Measurements from ENCODE around the gene SPI1.
A peak's percentile ranks its signal among the peaks of the same experiment; 100 is the strongest.

The SPI1 gene

GRCh38 chr11:47378010-47378835 is at the start of gene SPI1:
Gene SPI1 (minus strand): TSS chr11:47378547. CDS start chr11:47378353, 194 bp downstream.
- no peak for DNase-seq (ENCODE audit: insufficient read length, low spot score)
- no peak for FAIRE-seq
- no peak for TF ChIP-seq POLR2A (IDR thresholded peaks at IDR 0.05; ENCODE audit: low read depth, low read length)

GRCh38 chr11:47426062-47426956 is 48.0 kb upstream of the SPI1 start, which contains the start of gene PSMC3:
Gene PSMC3 (minus strand): TSS chr11:47426439. CDS start chr11:47426279, 160 bp downstream.
- peak; percentile 70 for TF ChIP-seq POLR2A (IDR thresholded peaks at IDR 0.05; ENCODE audit: low read depth, low read length)
- no peak for FAIRE-seq
- DNase-seq (ENCODE audit: insufficient read length, low spot score): peak; percentile 82

DNA sequence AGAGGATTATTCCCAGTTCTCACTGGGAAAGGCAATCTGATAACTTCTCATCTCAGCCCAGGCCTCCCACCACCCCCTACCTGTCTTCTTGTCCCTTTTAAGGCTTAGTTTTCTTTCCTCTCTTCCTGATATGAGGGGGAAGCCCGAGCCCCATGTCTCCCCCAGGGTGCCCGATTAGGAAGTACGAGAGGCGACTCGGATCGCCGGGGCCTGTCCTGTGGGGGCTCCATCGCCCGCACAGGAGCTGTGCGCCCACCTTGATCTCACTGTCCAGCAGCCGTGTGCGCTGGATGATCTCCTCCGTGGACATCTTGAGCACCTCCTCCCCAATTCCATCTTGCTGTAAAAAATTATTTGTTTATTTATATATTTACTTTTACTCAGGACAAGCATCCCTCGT is 47.3 kb upstream of the SPI1 start:
- no peak for TF ChIP-seq POLR2A (IDR thresholded peaks at IDR 0.05; ENCODE audit: low read depth, low read length)
- FAIRE-seq (no peak), DNase-seq (ENCODE audit: insufficient read length, low spot score) (no peak)

DNA sequence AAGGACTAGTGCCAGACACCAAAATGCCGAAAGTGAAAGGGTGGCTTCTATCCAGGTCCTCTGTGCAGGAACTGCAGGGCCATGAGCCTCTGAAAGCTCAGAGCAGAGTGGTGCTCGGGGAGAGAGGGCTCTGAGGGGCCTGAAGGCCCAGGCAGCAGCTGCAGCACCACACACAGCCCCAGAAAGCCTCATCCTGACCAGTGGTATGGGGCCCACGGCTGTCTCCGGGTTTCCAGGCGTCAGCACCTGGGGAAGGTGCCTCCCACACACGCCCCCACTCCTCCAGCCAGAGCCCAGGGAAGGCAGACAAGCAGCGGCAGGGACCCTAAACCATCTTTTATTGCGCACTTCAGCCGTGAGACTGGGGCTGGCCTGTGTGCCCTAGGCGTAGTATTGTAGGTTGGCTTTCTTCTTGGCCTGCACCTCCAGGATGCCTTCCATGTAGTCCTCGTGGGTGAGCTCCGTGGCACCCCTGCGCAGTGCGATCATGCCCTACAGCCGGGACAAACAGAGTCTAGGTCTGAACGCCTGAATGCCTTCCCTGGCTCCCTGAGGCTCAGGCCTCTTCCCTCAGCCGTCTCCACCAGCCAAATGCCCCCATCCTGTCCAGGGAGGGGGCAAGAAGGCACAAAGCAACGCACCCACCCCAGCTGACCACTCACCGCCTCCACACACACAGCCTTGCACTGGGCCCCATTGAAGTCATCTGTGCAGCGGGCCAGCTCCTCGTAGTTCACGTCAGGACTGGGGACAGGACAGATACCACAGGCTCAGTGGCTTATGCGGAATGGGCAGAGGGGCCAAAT is 40.3 kb upstream of the SPI1 start:
- DNase-seq (ENCODE audit: insufficient read length, low spot score) (no peak), FAIRE-seq (no peak)
- no peak for TF ChIP-seq POLR2A (IDR thresholded peaks at IDR 0.05; ENCODE audit: low read depth, low read length)

GRCh38 chr11:47417712-47418111 is 39.4 kb upstream of the SPI1 start:
- no peak for TF ChIP-seq POLR2A (IDR thresholded peaks at IDR 0.05; ENCODE audit: low read depth, low read length)
- no peak for DNase-seq (ENCODE audit: insufficient read length, low spot score)
- no peak for FAIRE-seq

GRCh38 chr11:47415949-47416472 is 37.7 kb upstream of the SPI1 start:
- TF ChIP-seq POLR2A (IDR thresholded peaks at IDR 0.05; ENCODE audit: low read depth, low read length): no peak
- DNase-seq (ENCODE audit: insufficient read length, low spot score): peak; percentile 96
- peak; percentile 50 for FAIRE-seq

- DNase-seq (ENCODE audit: insufficient read length, low spot score): no peak
- FAIRE-seq: no peak
- TF ChIP-seq POLR2A (IDR thresholded peaks at IDR 0.05; ENCODE audit: low read depth, low read length): 0 out of 2 replicates have a peak, but pooled peaks have one; percentile 28
Measured at GRCh38 chr11:47415091-47415854, 36.9 kb upstream of the SPI1 start.

- TF ChIP-seq POLR2A (IDR thresholded peaks at IDR 0.05; ENCODE audit: low read depth, low read length): no peak
- FAIRE-seq: no peak
- DNase-seq (ENCODE audit: insufficient read length, low spot score): no peak
Measured at GRCh38 chr11:47414685-47415070, 36.3 kb upstream of the SPI1 start.

GRCh38 chr11:47413908-47414684 is 35.7 kb upstream of the SPI1 start:
- FAIRE-seq (no peak), DNase-seq (ENCODE audit: insufficient read length, low spot score) (no peak)
- TF ChIP-seq POLR2A (IDR thresholded peaks at IDR 0.05; ENCODE audit: low read depth, low read length): no peak

DNA sequence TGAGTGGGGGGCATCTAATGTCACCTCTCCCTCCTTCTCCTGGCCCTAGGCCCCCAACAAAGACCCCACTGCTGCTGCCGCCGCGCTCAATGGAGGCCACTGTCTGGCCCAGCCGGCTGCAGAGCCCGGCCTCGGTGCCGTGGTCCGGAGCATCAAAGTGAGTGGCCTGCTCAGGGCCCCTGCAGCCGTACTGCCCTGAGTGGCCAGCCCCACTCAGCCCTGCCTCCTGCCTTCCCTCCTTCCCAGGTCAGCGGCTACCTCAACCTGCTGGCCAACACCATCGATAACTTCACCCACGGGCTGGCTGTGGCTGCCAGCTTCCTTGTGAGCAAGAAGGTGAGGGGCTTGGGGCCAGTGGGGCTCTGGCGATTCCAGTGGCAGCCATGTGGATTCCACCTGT is 35.0 kb upstream of the SPI1 start:
- DNase-seq (ENCODE audit: insufficient read length, low spot score) (no peak), FAIRE-seq (no peak)
- no peak for TF ChIP-seq POLR2A (IDR thresholded peaks at IDR 0.05; ENCODE audit: low read depth, low read length)

GRCh38 chr11:47411884-47412746 is 33.8 kb upstream of the SPI1 start:
- peak; percentile 71 for DNase-seq (ENCODE audit: insufficient read length, low spot score)
- FAIRE-seq: no peak
- TF ChIP-seq POLR2A (IDR thresholded peaks at IDR 0.05; ENCODE audit: low read depth, low read length): no peak

All from H54 (cell line).